NK-92 treated with Interleukin-12 subunit alpha and Interleukin-12 subunit beta, amount 100 ng/mL, for 24 hours (cell line): ENCODE data around the gene DENND1A.

Source experiments
- DNase-seq: peaks from one replicate; lab custom pipeline; 2025; lab: John Stamatoyannopoulos, UW

The DENND1A gene

DNA sequence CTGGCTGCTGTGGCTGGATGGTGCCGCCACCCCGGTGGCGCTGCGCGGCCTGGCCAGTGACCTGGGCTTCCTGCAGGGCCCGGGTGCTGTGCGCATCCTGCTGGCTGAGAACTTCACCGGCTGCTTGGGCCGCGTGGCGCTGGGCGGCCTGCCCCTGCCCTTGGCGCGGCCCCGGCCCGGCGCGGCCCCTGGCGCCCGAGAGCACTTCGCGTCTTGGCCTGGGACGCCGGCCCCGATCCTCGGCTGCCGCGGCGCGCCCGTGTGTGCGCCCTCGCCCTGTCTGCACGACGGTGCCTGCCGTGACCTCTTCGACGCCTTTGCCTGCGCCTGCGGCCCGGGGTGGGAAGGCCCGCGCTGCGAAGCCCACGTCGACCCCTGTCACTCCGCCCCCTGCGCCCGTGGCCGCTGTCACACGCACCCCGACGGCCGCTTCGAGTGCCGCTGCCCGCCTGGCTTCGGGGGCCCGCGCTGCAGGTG, 556.4 kb downstream of the DENND1A start:
- no peak for DNase-seq

- DNase-seq, result no peak
Observed at GRCh38 chr9:123372766-123373446, 557.0 kb downstream of the DENND1A start.

- DNase-seq, result no peak
Observed at GRCh38 chr9:123371805-123372590, 557.9 kb downstream of the DENND1A start.

DNA sequence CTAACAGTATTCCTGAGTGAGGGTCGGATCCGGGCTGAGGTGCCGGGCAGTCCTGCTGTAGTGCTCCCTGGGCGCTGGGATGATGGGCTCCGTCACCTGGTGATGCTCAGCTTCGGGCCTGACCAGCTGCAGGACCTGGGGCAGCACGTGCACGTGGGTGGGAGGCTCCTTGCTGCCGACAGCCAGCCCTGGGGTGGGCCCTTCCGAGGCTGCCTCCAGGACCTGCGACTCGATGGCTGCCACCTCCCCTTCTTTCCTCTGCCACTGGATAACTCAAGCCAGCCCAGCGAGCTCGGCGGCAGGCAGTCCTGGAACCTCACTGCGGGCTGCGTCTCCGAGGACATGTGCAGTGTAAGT, 558.7 kb downstream of the DENND1A start:
- DNase-seq, result no peak

DNA sequence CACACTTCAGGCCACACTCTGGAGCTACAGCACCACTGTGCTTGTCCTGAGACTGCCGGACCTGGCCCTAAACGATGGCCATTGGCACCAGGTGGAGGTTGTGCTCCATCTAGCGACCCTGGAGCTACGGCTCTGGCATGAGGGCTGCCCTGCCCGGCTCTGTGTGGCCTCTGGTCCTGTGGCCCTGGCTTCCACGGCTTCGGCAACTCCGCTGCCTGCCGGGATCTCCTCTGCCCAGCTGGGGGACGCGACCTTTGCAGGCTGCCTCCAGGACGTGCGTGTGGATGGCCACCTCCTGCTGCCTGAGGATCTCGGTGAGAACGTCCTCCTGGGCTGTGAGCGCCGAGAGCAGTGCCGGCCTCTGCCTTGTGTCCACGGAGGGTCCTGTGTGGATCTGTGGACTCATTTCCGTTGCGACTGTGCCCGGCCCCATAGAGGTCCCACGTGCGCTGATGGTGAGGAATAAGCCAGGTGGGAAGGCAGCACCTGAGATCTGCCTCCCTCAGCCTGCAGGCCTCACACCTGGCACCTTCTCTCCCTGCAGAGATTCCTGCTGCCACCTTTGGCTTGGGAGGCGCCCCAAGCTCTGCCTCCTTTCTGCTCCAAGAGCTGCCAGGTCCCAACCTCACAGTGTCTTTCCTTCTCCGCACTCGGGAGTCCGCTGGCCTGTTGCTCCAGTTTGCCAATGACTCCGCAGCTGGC, 559.2 kb downstream of the DENND1A start:
- DNase-seq, result no peak

DNA sequence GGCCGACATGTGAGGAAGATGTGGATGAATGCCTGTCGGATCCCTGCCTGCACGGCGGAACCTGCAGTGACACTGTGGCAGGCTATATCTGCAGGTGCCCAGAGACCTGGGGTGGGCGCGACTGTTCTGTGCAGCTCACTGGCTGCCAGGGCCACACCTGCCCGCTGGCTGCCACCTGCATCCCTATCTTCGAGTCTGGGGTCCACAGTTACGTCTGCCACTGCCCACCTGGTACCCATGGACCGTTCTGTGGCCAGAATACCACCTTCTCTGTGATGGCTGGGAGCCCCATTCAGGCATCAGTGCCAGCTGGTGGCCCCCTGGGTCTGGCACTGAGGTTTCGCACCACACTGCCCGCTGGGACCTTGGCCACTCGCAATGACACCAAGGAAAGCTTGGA, 559.8 kb downstream of the DENND1A start:
- no peak for DNase-seq

DNA sequence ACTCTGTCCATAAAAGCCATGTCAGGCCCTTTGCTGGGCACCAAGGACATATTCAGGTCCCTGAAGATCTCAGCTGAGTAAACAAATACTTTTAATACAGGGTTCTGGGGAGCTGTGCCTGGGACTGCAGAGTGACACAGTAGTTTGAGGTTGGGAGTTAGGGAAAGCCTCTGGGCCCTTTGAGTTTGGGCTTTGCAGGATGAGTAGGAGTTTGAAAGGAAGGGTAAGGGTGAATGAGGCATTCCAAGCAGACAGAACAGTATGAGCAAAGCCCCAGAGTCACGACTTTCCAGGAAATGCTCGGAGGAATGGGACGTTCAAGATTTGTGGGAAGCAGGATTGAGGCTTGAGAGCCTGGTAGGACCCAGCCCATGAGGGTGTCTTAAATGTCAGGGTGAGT, 560.6 kb downstream of the DENND1A start:
- DNase-seq, result no peak

- no peak for DNase-seq
Observed at GRCh38 chr9:123368536-123369153, 561.3 kb downstream of the DENND1A start.

- DNase-seq, result no peak
Observed at GRCh38 chr9:123368023-123368422, 561.9 kb downstream of the DENND1A start.

DNA sequence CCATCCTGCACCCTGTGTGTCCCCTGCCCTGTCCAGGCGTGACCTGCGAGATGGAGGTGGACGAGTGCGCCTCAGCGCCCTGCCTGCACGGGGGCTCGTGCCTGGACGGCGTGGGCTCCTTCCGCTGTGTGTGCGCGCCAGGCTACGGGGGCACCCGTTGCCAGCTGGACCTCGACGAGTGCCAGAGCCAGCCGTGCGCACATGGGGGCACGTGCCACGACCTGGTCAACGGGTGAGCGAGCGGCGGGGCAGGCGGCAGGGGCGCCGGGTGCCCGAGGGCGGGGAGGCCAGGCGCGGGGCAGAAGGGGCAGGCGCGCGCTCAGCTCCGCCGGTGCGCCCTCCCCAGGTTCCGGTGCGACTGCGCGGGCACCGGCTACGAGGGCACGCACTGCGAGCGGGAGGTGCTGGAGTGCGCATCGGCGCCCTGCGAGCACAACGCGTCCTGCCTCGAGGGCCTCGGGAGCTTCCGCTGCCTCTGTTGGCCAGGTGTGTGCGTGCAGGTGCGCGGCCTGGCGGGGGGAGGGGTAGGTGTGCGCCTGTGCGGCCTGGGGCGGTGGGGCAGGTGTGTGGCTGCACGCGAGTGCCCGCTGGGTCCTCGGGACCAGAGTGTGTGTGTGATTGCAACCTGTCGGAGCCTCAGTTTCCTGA, 563.9 kb downstream of the DENND1A start:
- DNase-seq, result no peak

DNA sequence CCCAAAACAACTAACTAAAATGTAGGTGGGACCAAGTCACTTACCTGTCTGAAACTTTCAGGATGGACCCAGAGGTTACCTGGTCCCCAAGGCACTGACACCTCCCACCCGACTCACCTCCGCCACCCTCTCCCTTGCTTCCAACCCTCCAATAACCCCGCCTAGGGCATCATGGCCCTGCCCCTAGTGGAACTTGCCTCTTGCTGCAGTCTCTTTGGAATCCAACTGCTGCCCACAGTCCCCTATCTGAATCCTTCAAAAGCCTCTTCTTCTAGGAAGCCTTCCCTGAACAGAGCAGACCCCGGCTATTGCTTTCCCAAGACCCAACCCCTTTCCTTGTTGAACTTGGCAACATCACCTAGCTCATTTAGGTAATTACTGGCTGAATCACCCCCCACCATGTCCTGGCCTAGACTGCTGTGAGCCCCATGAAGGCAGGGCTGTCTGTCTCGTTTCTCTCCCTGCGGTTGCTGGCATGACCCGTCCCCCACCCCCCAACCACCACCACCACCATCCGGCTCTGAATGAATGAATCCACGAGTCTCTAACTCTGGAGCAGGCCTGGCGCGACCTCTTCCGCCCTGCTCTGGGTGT, 564.5 kb downstream of the DENND1A start:
- no peak for DNase-seq

DNA sequence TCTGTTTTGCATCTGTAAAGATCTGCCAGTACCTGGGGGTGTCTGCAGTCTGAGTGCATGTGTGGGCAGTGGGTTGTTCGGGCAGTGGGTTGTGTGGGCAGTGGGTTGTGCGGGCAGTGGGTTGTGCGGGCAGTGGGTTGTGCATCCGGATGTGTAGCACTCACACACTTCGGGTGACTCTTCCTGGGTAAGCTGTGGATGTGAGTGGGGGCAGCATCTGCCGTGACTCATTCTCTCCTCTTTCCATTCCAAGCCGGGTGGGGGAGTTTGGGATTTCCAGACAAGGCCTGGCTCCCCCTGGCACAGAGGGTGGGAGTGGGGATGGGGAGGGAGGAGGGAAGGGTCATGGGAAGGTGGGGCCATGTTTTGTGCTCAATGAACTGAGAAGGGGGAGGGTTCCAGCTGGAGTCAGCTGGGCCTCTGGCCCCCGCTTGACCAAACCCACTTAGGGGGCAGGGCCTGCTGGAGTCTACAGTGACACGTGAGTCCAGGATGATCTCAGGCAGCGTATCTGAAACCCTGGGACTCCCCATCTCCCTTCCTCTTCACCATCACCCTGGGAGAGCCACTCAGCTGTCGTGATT, 565.6 kb downstream of the DENND1A start:
- no peak for DNase-seq

GRCh38 chr9:123362856-123363255, 567.1 kb downstream of the DENND1A start:
- DNase-seq, result no peak

DNA sequence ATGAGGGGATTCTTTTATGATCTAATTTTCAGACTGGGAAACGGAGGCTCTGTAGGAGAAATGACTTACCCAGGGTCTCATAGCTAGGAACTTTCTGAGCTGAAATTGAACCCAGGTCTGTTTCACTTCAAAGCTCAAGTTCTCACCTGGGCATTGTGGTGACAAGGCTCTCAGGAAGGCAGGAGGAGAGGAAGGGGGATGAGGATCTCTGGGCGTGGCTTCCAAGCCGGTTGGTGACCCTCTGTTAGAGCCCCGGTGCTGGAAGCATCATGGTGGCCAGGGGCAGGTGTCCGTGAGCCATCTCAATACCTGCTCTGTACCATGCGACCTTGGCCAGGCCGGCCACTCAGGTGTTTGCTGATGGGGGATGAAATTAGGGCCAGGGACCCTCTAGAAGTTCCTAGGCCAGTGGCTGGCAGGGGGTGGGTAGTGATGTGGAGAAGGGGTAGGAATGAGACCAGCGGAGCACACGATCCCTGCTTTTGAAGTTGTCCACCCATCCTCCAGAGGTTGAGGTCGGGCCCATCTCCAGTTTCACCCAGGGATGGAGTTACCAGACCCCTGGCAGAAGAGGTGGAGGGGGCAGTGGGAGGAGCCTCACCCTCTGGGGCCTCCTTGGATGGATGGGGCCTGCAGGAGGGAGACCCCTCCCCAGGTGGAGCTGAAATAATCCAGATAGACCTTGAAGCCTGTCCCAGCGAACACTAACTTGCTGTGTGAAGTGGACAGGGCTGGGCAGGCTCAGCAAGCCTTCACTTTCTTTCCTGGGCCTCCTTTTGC, 568.0 kb downstream of the DENND1A start:
- DNase-seq, result no peak

- no peak for DNase-seq
Observed at GRCh38 chr9:123361086-123361730, 568.7 kb downstream of the DENND1A start.

GRCh38 chr9:123360161-123361085, 569.5 kb downstream of the DENND1A start:
- no peak for DNase-seq

GRCh38 chr9:123359546-123359945, 570.4 kb downstream of the DENND1A start:
- DNase-seq, result no peak

DNA sequence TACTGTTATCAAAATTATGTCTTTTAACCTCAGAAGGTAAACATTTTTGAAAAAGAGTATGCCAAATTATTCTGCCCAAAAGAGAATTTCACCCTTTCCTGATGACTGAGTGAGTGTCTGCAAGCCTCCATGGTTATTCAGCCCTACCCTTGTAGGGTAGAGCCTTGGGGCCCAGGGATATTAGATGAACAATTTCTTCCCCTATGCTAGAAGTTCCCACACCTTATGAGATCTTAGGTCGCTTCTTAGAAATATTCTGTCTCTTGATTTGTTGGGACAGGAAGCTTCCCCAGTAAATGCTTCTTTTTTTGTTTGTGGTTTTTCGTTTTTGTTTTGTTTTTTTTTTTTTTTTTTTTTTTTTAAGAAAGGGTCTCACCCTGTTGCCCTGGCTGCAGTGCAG, 570.8 kb downstream of the DENND1A start:
- DNase-seq, result no peak
